ENCODE data around the gene GOLPH3L. TPM values are rescaled to one million over a fixed set of nuclear protein-coding genes. Genes with fewer than 3 reads are reported as not detected.
A peak's percentile ranks its signal among the peaks of the same experiment; 100 is the strongest.

Gene GOLPH3L
- total RNA-seq (2021; ENCODE audit: unreplicated experiment) (19.6 TPM), Bru-seq, nascent RNA (percentile 68 among the genes with signal in this experiment), BruChase-seq, experiment 1, labeled RNA remaining after a 2-hour chase (percentile 67 among the genes with signal in this experiment), BruChase-seq, experiment 2, labeled RNA remaining after a 6-hour chase (percentile 63 among the genes with signal in this experiment)
- polyA plus RNA-seq (2012; ENCODE audit: insufficient read length): 15.2 TPM
- long read RNA-seq, transcript GOLPH3L-201 (5 exons, 2,999 nt): major isoform, 18 of 31 reads
- long read RNA-seq, partial matches to known transcripts: 3 of 31 reads
- long read RNA-seq, other reads (novel, unspliced or antisense): 9 of 31 reads

DNA sequence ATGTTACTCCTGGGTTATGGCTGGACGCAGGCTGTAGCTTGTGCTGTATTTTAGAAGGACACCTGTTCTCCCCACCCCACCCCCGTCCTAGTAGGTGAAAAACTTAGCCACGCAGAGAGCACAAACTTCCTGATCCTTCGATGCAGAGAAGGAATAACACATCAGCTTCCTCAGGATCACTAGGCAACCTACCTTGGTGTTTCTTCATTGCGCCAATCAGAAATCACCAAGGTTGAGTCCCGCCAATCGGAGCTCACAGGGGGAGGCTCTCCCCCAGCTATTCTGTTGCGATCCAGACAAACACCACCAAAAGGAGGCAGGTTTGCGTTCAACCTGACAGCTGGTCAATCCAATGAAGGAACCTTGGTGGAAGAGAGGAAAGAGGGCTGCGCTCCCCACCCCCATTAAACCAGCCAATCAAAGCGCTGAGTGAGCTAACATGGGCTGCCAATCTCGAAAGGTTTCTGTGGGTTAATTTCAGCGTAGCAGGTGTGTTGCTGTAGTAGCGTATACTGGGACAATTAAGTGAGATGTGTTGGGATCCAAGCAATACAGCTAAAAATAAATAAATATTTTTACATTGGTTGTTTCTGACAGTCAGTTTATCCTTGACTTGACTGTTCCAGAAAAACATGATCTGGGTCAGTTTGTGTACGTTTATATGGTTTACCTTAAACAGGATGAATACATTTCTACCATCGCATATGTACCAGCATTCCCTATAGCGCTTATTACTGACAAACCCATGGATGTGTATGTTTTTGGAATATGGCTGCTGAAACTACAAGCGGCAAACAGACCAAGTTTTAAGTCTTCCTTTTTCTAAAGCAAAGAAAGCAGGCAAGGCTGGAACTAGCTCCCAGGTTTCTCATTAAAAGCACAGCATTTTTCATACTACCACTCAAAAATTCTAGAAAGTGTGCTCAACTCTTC lies at the start of gene GOLPH3L:
GOLPH3L (minus strand) TSS at position 160 of the 933 bp plus-strand sequence. CDS start 2,316 bp downstream, outside the sequence.
- peak within 1 kb of the TSS; percentile 81 to 83 for H3K4me3 ChIP-seq (ENCODE audit: low read depth in 2 of 2, low read length in 2 of 2)
- ChIA-PET CTCF (interaction anchor here (0.6 kb wide), 2 partner anchors 248 to 604 kb away, joined by 3 to 4 read pairs; no protein-coding TSS in a partner anchor), POLR2A (interaction anchor here (0.5 to 1.0 kb wide), 9 partner anchors 10 to 939 kb away, joined by 3 to 12 read pairs (median 4); partner anchors contain the start of genes MCL1 and RPRD2)
- TF ChIP-seq POLR2AphosphoS5 (IDR thresholded peaks at IDR 0.05; ENCODE audit: low read depth, low read length) (peak; percentile 74; the same call in 1 of the 2 replicates), SIN3A (IDR thresholded peaks at IDR 0.05; ENCODE audit: borderline replicate concordance, insufficient read depth, low read depth, low read length) (0 out of 2 replicates have a peak, but pooled peaks have one; percentile 14)
- TF ChIP-seq, protein P1, sequence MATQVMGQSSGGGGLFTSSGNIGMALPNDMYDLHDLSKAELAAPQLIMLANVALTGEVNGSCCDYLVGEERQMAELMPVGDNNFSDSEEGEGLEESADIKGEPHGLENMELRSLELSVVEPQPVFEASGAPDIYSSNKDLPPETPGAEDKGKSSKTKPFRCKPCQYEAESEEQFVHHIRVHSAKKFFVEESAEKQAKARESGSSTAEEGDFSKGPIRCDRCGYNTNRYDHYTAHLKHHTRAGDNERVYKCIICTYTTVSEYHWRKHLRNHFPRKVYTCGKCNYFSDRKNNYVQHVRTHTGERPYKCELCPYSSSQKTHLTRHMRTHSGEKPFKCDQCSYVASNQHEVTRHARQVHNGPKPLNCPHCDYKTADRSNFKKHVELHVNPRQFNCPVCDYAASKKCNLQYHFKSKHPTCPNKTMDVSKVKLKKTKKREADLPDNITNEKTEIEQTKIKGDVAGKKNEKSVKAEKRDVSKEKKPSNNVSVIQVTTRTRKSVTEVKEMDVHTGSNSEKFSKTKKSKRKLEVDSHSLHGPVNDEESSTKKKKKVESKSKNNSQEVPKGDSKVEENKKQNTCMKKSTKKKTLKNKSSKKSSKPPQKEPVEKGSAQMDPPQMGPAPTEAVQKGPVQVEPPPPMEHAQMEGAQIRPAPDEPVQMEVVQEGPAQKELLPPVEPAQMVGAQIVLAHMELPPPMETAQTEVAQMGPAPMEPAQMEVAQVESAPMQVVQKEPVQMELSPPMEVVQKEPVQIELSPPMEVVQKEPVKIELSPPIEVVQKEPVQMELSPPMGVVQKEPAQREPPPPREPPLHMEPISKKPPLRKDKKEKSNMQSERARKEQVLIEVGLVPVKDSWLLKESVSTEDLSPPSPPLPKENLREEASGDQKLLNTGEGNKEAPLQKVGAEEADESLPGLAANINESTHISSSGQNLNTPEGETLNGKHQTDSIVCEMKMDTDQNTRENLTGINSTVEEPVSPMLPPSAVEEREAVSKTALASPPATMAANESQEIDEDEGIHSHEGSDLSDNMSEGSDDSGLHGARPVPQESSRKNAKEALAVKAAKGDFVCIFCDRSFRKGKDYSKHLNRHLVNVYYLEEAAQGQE (IDR thresholded peaks at IDR 0.05; ENCODE audit: insufficient read depth in 1 of 2, low read depth in 2 of 2, low read length in 1 of 2): no peak
- peak; percentile 98 for DNase-seq (ENCODE audit: low read depth, low spot score)
- in situ Hi-C loops (cut with HindIII; ENCODE audit: low pct_unique_long_range_greater_than_20kb, low sequenced_read_pairs) (no loop called here), intact Hi-C loops (cut with micrococcal nuclease; ENCODE audit: unreplicated experiment) (no loop called here)
- no peaks in the 10 kb centered on the region for H3K9me3 ChIP-seq (ENCODE audit: control insufficient read depth, insufficient read depth, low read depth, low read length)
- peaks cover 3% of the 10 kb centered on the region; the same call in 1 of the 2 replicates for H3K27me3 ChIP-seq (ENCODE audit: control insufficient read depth, insufficient read depth, low read length)
- H3K27ac ChIP-seq (ENCODE audit: low read length): peak within 1 kb of the TSS; percentile 90
- BruUV-seq (replicated peaks): no TSS peak
- peak; percentile 100 for ATAC-seq
- H3K36me3 ChIP-seq (ENCODE audit: control insufficient read depth, insufficient read depth, low read length): peaks cover 10% of the 10 kb centered on the region
- H3K4me1 ChIP-seq (ENCODE audit: control insufficient read depth, insufficient read depth, low read length): peaks cover 8% of the 10 kb centered on the region; the same call in 1 of the 2 replicates

DNA sequence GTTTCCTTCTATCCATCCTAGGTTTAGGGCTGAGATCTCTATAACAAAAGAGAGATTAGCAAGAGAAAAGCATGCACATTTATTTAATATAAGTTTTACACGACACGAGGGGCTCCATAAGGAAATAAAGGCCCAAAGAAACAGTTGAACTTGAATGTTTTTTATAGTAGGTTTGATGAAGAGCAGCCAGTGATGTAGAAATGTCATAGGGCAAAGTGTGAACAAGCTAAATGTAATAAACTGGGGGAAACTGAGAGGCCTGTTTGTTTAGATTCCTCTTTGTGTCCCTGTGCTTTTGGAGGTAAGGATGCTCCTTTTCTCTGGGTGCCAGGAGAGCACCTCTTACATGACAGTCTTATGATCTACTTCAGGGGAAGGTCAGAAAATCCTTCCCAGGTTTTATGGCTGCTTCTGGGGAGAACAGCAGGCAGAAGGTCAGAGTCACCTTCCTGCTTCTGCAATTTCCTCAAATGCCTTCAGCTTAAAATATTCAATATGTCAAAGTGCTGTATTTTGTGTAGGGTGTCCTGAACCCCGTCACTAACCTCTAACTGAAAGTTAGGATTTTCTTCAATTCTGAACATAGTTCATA lies 33.3 kb upstream of the GOLPH3L start:
- POLR2A ChIA-PET: no interaction called here
- CTCF ChIA-PET: no interaction called here
- Histone ChIP-seq H3K27ac (ENCODE audit: low read length) (no peak overlapping the region), H3K27me3 (ENCODE audit: control insufficient read depth, insufficient read depth, low read length) (no peaks in the 10 kb centered on the region), H3K36me3 (ENCODE audit: control insufficient read depth, insufficient read depth, low read length) (no peaks in the 10 kb centered on the region), H3K9me3 (ENCODE audit: control insufficient read depth, insufficient read depth, low read depth, low read length) (no peaks in the 10 kb centered on the region), H3K4me1 (ENCODE audit: control insufficient read depth, insufficient read depth, low read length) (no peaks in the 10 kb centered on the region), H3K4me3 (ENCODE audit: low read depth in 2 of 2, low read length in 2 of 2) (no peak overlapping the region)
- ATAC-seq: no peak
- in situ Hi-C loops (cut with HindIII; ENCODE audit: low pct_unique_long_range_greater_than_20kb, low sequenced_read_pairs) (no loop called here), intact Hi-C loops (cut with micrococcal nuclease; ENCODE audit: unreplicated experiment) (no loop called here)
- BruUV-seq (replicated peaks): no TSS peak
- TF ChIP-seq SIN3A (IDR thresholded peaks at IDR 0.05; ENCODE audit: borderline replicate concordance, insufficient read depth, low read depth, low read length) (no peak), POLR2AphosphoS5 (IDR thresholded peaks at IDR 0.05; ENCODE audit: low read depth, low read length) (no peak), TCF7L2 (IDR thresholded peaks at IDR 0.05; ENCODE audit: low read depth, low read length) (no peak)
- TF ChIP-seq, protein P1 (IDR thresholded peaks at IDR 0.05; ENCODE audit: insufficient read depth in 1 of 2, low read depth in 2 of 2, low read length in 1 of 2): no peak
- TF ChIP-seq, protein P2, sequence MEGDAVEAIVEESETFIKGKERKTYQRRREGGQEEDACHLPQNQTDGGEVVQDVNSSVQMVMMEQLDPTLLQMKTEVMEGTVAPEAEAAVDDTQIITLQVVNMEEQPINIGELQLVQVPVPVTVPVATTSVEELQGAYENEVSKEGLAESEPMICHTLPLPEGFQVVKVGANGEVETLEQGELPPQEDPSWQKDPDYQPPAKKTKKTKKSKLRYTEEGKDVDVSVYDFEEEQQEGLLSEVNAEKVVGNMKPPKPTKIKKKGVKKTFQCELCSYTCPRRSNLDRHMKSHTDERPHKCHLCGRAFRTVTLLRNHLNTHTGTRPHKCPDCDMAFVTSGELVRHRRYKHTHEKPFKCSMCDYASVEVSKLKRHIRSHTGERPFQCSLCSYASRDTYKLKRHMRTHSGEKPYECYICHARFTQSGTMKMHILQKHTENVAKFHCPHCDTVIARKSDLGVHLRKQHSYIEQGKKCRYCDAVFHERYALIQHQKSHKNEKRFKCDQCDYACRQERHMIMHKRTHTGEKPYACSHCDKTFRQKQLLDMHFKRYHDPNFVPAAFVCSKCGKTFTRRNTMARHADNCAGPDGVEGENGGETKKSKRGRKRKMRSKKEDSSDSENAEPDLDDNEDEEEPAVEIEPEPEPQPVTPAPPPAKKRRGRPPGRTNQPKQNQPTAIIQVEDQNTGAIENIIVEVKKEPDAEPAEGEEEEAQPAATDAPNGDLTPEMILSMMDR (IDR thresholded peaks at IDR 0.05): no peak
- DNase-seq (ENCODE audit: low read depth, low spot score): no peak

Data from Panc1 (cell line).